HCT116 (cell line): ENCODE measurements around the gene CNKSR3. TPM values are rescaled to one million over a fixed set of nuclear protein-coding genes. Genes with fewer than 3 reads are reported as not detected.

Source experiments
- ATAC-seq: fragments of 200-7000 bp; cut with Tn5 transposase; 2 replicates; pipeline ENCODE4 v1.9.1; 2020; ENCODE audit warnings: mild to moderate bottlenecking, moderate library complexity
- BruUV-seq: library from RNA; stranded (reverse); fragments of 400-500 nt; replicated peaks from 2 replicates; lab custom pipeline; 2021; lab: Mats Ljungman, UMichigan
- CTCF ChIA-PET: fragments of 300-600 bp; sonication (Branson Sonifier 250); formaldehyde crosslinking; loops from one replicate; lab custom pipeline; 2021; ENCODE audit warnings: antibody characterized with exemption; lab: Charles Lee
- POLR2A ChIA-PET: fragments of 300-600, 350-600 bp; sonication (Branson Sonifier 250); formaldehyde crosslinking; loops from one replicate; lab custom pipeline; 2021; ENCODE audit warnings: antibody characterized with exemption; lab: Charles Lee
- RAD21 ChIA-PET, 2 experiments: fragments of 300-600 bp; sonication (Branson Sonifier 250); formaldehyde crosslinking; loops; one replicate each; lab custom pipeline; 2023; ENCODE audit warnings: low total read pairs in 2 of 2; ENCODE audit not compliant: uncharacterized antibody in 2 of 2, unreplicated experiment in 2 of 2, low non-redundant PET in 1 of 2; lab: Charles Lee
- DNase-seq: peaks from one replicate; pipeline ENCODE4 v3.0.0-alpha.2; 2010; ENCODE audit warnings: low read depth, low spot score
- H2AFZ ChIP-seq: fragments of 200-600 bp; shearing (Covaris generic), sonication (generic); 2 replicates; pipeline ENCODE4 v1.6.1; 2017; ENCODE audit warnings: low read depth, mixed run types, mixed read lengths, antibody characterized with exemption, low read length; ENCODE audit not compliant: poor library complexity, severe bottlenecking
- H3K27ac ChIP-seq: 2 replicates; pipeline ENCODE4 v1.5.1; 2012; ENCODE audit warnings: low read depth, low read length
- H3K27me3 ChIP-seq: fragments of 200-600 bp; sonication (generic); 2 replicates; pipeline ENCODE4 v1.6.1; 2016; ENCODE audit warnings: mixed run types, low read length, mixed read lengths; ENCODE audit not compliant: insufficient read depth
- H3K36me3 ChIP-seq, 2 experiments: fragments of 200-500 bp in 1 of 2; fragments of 200-600 bp in 1 of 2; sonication (Bioruptor generic) in 1 of 2; sonication (generic) in 1 of 2; 2 replicates each; pipeline versions ENCODE4 v1.5.1 to v1.6.1; 2014 to 2016; ENCODE audit warnings: low read length in 2 of 2, inconsistent platforms in 1 of 2, mixed read lengths in 1 of 2, mixed run types in 1 of 2; ENCODE audit not compliant: insufficient read depth in 2 of 2, control insufficient read depth in 1 of 2
- H3K4me1 ChIP-seq, 2 experiments: fragments of 200-600 bp in 1 of 2; sonication (generic) in 1 of 2; 2 replicates each; pipeline versions ENCODE4 v1.5.1 to v1.6.1; 2012 to 2017; ENCODE audit warnings: low read length in 2 of 2, inconsistent platforms in 1 of 2, mild to moderate bottlenecking in 1 of 2, mixed read lengths in 1 of 2, mixed run types in 1 of 2, moderate library complexity in 1 of 2; ENCODE audit not compliant: insufficient read depth in 2 of 2, control insufficient read depth in 1 of 2
- H3K4me2 ChIP-seq: fragments of 200-600 bp; sonication (generic); 2 replicates; pipeline ENCODE4 v1.6.1; 2017; ENCODE audit warnings: mixed run types, low read length, mixed read lengths
- H3K4me3 ChIP-seq, 2 experiments: fragments of 200-600 bp in 1 of 2; sonication (generic) in 1 of 2; replicated peaks in 1 of 2; 2 replicates each; pipeline ENCODE4 v1.5.1; 2011 to 2016; ENCODE audit warnings: low read length in 2 of 2, control low read depth in 1 of 2, low read depth in 1 of 2, mild to moderate bottlenecking in 1 of 2, mixed read lengths in 1 of 2, mixed run types in 1 of 2
- H3K79me2 ChIP-seq: fragments of 200-600 bp; sonication (generic); 2 replicates; pipeline ENCODE4 v1.6.1; 2017; ENCODE audit warnings: mild to moderate bottlenecking, mixed run types, low read length, moderate library complexity, mixed read lengths; ENCODE audit not compliant: insufficient read depth
- H3K9ac ChIP-seq: fragments of 200-600 bp; sonication (generic); 2 replicates; pipeline ENCODE4 v1.6.1; 2016; ENCODE audit warnings: low read length, mixed read lengths
- H3K9me2 ChIP-seq: fragments of 200-600 bp; sonication (generic), shearing (Covaris generic); 2 replicates; pipeline ENCODE4 v1.6.1; 2017; ENCODE audit warnings: mixed run types, mild to moderate bottlenecking, moderate library complexity; ENCODE audit not compliant: insufficient read depth
- H3K9me3 ChIP-seq, 2 experiments: fragments of 200-500 bp in 1 of 2; fragments of 200-600 bp in 1 of 2; sonication (Bioruptor generic) in 1 of 2; sonication (generic) in 1 of 2; 2 replicates each; pipeline ENCODE4 v1.6.1; 2014 to 2017; ENCODE audit warnings: low read length in 2 of 2, mixed read lengths in 2 of 2, inconsistent platforms in 1 of 2, low read depth in 1 of 2, mild to moderate bottlenecking in 1 of 2, mixed run types in 1 of 2, moderate library complexity in 1 of 2; ENCODE audit not compliant: control insufficient read depth in 1 of 2, insufficient read depth in 1 of 2
- H4K20me1 ChIP-seq: fragments of 200-600 bp; sonication (generic), shearing (Covaris generic); 2 replicates; pipeline ENCODE4 v1.6.1; 2017; ENCODE audit warnings: mixed run types, mild to moderate bottlenecking, moderate library complexity; ENCODE audit not compliant: insufficient read depth
- ATF3 ChIP-seq: IDR thresholded peaks from 2 replicates; pipeline ENCODE4 v1.6.1; 2012
- CBX3 ChIP-seq: IDR thresholded peaks from 2 replicates; pipeline ENCODE4 v1.6.1; 2012; ENCODE audit warnings: low read depth
- CEBPB ChIP-seq: IDR thresholded peaks from 2 replicates; pipeline ENCODE4 v1.6.1; 2012; ENCODE audit warnings: low read depth
- EGR1 ChIP-seq: IDR thresholded peaks from 2 replicates; pipeline ENCODE4 v1.6.1; 2012; ENCODE audit warnings: low read depth
- EZH2 ChIP-seq: fragments of 200-600 bp; sonication (generic); IDR thresholded peaks from 2 replicates; pipeline ENCODE4 v1.6.1; 2017; ENCODE audit warnings: antibody characterized with exemption, mixed run types
- EZH2phosphoT487 ChIP-seq: fragments of 200-600 bp; IDR thresholded peaks from 2 replicates; pipeline ENCODE4 v1.6.1; 2018; ENCODE audit warnings: antibody characterized with exemption, borderline replicate concordance
- FOSL1 ChIP-seq: IDR thresholded peaks from 2 replicates; pipeline ENCODE4 v1.6.1; 2012; ENCODE audit warnings: low read depth
- JUND ChIP-seq: IDR thresholded peaks from 2 replicates; pipeline ENCODE4 v1.6.1; 2012
- MAX ChIP-seq: IDR thresholded peaks from 2 replicates; pipeline ENCODE4 v1.6.1; 2012
- POLR2AphosphoS5 ChIP-seq: IDR thresholded peaks from 2 replicates; pipeline ENCODE4 v1.6.1; 2011; ENCODE audit warnings: mild to moderate bottlenecking, low read depth, low read length, moderate library complexity
- RAD21 ChIP-seq: IDR thresholded peaks from 2 replicates; pipeline ENCODE4 v1.6.1; 2012; ENCODE audit warnings: low read depth, mild to moderate bottlenecking
- REST ChIP-seq: IDR thresholded peaks from 2 replicates; pipeline ENCODE4 v1.6.1; 2012; ENCODE audit warnings: low read depth
- SIN3A ChIP-seq: IDR thresholded peaks from 2 replicates; pipeline ENCODE4 v1.6.1; 2012; ENCODE audit warnings: low read depth
- SRF ChIP-seq: IDR thresholded peaks from 2 replicates; pipeline ENCODE4 v1.6.1; 2012; ENCODE audit warnings: low read depth
- TCF7L2 ChIP-seq: IDR thresholded peaks from 2 replicates; pipeline ENCODE4 v1.7.0; 2011; ENCODE audit warnings: borderline replicate concordance, inconsistent platforms; ENCODE audit not compliant: insufficient read depth, insufficient read length; ENCODE audit errors: extremely low read depth
- YY1 ChIP-seq: IDR thresholded peaks from 2 replicates; pipeline ENCODE4 v1.6.1; 2011; ENCODE audit warnings: low read length, low read depth, moderate library complexity, mild to moderate bottlenecking; ENCODE audit not compliant: insufficient replicate concordance; ENCODE audit errors: extremely low read depth
- ZFX ChIP-seq: fragments of 450-650 bp; IDR thresholded peaks from 2 replicates; pipeline ENCODE4 v1.6.1; 2017
- intact Hi-C: fragments of 100-400 bp; cut with micrococcal nuclease; formaldehyde crosslinking; loops from 2 replicates; pipeline ENCODE4 v1.10.0; 2022
- total RNA-seq: library from RNA; stranded (reverse); gene quantifications from one replicate; pipeline ENCODE4 v1.2.1, GENCODE V29; 2021; ENCODE audit not compliant: unreplicated experiment

CNKSR3 gene
- total RNA-seq, 1 experiment from 2014 or later: 15.4 TPM

- no peak for DNase-seq
- POLR2A ChIA-PET: no interaction called here
- no peak for ATAC-seq
- BruUV-seq: no TSS peak
- no peak overlapping the region for H3K4me2 ChIP-seq
- intact Hi-C loops: no loop called here
- H4K20me1 ChIP-seq: no peaks in the 10 kb centered on the region
- CTCF ChIA-PET: no interaction called here
- H3K9me3 ChIP-seq: no peaks in the 10 kb centered on the region
- H2AFZ ChIP-seq: no peak overlapping the region
- peaks cover 0 to 7% of the 10 kb centered on the region in 2 experiments; a peak in 1 of 4 replicates for H3K4me1 ChIP-seq
- TF ChIP-seq SIN3A: no peak
- no peak overlapping the region for H3K9ac ChIP-seq
- no peak overlapping the region for H3K4me3 ChIP-seq
- H3K9me2 ChIP-seq: no peaks in the 10 kb centered on the region
- no peak overlapping the region for H3K27ac ChIP-seq
- H3K79me2 ChIP-seq: no peaks in the 10 kb centered on the region
- no peaks in the 10 kb centered on the region for H3K27me3 ChIP-seq
- no peaks in the 10 kb centered on the region for H3K36me3 ChIP-seq
- RAD21 ChIA-PET: no interaction called here
These were observed 154.4 kb downstream of the CNKSR3 start for GRCh38 chr6:154356113-154356512.

GRCh38 chr6:154354265-154354777 is 156.2 kb downstream of the CNKSR3 start:
- Histone ChIP-seq H3K4me1 (peaks cover 0 to 2% of the 10 kb centered on the region in 2 experiments; a peak in 1 of 4 replicates), H4K20me1 (no peaks in the 10 kb centered on the region), H3K9me2 (no peaks in the 10 kb centered on the region; the same call in 1 of the 2 replicates), H3K4me2 (no peak overlapping the region), H3K27me3 (no peaks in the 10 kb centered on the region), H3K4me3 (no peak overlapping the region), H3K9me3 (no peaks in the 10 kb centered on the region), H3K36me3 (no peaks in the 10 kb centered on the region), H3K27ac (no peak overlapping the region), H2AFZ (no peak overlapping the region), H3K79me2 (no peaks in the 10 kb centered on the region), H3K9ac (no peak overlapping the region)
- RAD21 ChIA-PET: no interaction called here
- CTCF ChIA-PET: no interaction called here
- no peak for ATAC-seq
- POLR2A ChIA-PET: no interaction called here
- DNase-seq: no peak
- BruUV-seq: no TSS peak
- intact Hi-C loops: no loop called here
- no peak for TF ChIP-seq EGR1
- no peak for TF ChIP-seq MAX
- TF ChIP-seq CBX3: no peak
- no peak for TF ChIP-seq CEBPB
- no peak for TF ChIP-seq FOSL1
- TF ChIP-seq ATF3: no peak
- TF ChIP-seq POLR2AphosphoS5: no peak
- TF ChIP-seq RAD21: no peak
- no peak for TF ChIP-seq SIN3A
- no peak for TF ChIP-seq YY1
- TF ChIP-seq TCF7L2: no peak
- TF ChIP-seq JUND: no peak
- no peak for TF ChIP-seq EZH2phosphoT487
- no peak for TF ChIP-seq SRF
- no peak for TF ChIP-seq ZFX
- TF ChIP-seq REST: no peak
- TF ChIP-seq EZH2: no peak
